Stimulated activated CD4-positive, alpha-beta T cell treated with anti-CD3 and anti-CD28 coated beads, Interleukin-1b, Interleukin-23, amount 100 ng/mL, for 4 hours (primary cell): ENCODE measurements around the gene AKAP8L.

Experiments
- DNase-seq, 2 donors: peaks; one replicate each; pipeline ENCODE4 v3.0.0-alpha.2; 2020; ENCODE audit warnings: low read depth in 2 of 2

AKAP8L gene

GRCh38 chr19:15449620-15450527, 31.1 kb upstream of the AKAP8L start, which contains the start of gene WIZ:
TSS of gene WIZ (minus strand) at chr19:15449956. CDS start at chr19:15448307, 1,649 bp downstream.
- DNase-seq: peak; percentile 72 to 87

- no peak for DNase-seq
Observed at GRCh38 chr19:15448778-15449619, 30.2 kb upstream of the AKAP8L start.

DNA sequence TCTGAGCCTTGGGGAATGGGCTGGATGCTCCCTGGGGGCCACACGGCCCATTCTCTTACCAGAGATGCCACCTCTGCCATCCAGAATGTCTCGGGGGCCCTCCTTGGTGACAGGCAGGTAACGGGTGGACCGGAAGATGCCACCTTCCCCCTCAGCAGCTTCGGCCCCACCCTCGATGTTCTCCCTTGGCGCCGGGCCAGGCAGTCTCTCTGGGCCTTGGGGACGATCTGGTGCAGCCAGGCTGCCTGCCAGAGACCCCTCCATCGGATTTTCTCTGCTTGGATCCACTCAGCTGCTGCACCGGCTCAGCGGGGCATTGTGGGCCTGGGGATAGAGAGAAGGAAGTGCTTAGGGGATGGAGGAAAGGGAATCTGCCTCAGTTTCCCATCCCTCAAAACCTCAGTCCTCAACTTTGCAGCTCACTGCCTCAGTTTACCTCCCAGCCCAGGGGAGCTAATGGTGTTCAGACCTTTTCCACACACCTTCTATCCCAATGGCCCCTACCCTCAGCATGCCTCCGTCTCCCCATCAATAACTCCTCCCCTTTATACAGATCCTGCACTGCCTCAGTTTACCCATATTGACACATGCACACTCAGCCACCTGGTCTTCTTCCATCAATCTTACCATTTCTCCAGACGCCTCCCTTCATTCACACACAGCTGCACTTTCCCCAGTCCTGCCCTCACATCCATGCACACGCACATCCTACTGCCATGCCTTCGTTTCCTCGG, 29.4 kb upstream of the AKAP8L start:
- no peak for DNase-seq

- no peak for DNase-seq
Observed at GRCh38 chr19:15447057-15447456, 28.3 kb upstream of the AKAP8L start.

- no peak for DNase-seq
Observed at GRCh38 chr19:15445807-15446376, 27.1 kb upstream of the AKAP8L start.

DNA sequence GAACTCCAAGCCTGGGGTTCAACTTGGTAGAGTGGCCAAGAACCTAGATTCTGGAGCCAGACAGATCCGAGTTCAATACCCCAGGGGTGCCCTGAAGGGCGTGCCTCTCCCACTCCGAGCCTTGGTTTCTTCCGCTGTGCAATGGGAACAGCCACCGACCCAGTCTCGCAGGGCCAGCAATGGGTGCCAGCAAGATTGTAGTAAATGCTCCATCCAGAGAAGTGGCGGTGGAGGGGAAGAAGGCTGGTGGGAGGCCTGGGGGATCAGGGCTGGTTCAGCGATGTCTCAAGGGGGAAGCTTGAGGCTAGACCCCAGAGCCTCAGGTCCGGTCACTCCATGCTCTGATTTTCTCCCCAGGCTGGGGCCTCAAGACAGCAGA, 26.4 kb upstream of the AKAP8L start:
- DNase-seq: no peak

DNA sequence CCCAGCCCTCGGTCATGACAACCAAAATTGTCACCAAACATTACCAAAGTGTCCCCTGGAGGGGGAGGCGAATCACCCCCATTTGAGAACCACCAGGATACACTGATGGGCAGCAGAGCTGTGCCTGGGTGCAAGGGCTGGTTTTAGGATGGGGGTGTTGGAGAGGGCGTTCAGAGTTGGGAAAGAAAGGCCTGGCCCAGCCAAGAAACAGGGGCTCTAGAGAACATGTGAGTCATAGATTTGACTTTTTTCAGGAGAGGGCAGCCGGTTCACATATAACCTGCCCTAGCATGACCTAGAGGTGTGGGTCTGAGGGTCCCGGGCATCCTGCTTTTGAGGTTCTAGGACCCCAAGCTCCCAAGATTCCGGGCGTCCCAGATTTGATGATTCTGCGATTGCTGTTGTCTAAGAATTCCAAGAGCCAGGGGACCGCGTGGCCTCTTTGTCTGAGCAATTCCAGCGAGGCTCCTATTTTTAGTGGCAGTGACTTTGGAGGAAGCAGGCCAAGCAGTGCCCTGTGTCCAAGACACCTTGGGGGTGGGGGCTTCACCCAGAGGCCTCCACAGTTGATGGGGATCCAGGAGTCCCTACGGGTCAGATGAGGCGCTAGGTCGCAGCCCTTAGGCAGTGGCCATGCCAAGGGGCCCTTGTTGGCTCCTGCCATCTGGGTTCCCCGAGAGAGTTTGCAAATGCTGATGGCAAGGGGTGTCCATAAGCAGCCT, 25.9 kb upstream of the AKAP8L start:
- no peak for DNase-seq

DNA sequence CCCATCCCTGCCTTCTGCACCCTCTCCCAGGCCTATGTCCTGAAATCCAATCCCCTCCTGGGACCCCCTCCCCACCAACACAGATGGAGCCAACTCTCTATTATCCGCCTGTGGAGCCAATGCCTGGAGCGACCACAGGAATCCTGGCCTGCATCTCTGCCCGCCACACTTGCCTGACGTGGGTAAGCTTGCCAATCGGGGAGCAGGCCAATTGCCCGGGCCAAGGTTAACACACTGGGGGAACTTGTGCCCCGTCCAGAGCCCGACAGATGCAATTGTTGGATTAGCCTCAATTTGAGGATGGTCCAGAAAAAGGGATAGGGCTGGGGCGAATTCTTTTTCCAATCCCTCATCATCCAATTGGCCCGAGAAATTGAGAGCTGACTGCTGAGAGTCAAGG, 25.1 kb upstream of the AKAP8L start:
- no peak for DNase-seq

DNA sequence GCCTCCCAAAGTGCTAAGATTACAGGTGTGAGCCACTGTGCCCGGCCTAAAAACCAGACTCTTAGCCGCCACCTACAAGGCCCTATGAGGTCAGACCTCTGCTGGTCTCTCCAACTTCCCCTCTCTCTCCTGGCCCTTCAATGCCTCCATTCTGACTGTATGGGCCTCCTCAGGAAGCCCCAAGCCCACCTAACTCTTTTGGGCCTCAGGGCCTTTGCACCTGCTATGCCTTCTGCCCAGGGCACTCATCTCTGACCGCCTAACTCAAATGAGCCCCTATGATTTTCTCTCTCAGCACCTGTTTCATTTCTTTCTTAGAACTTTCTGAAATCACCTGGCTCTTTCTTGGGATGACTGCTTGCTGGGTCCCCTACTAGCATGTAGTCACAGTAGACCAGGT, 24.5 kb upstream of the AKAP8L start:
- no peak for DNase-seq

DNA sequence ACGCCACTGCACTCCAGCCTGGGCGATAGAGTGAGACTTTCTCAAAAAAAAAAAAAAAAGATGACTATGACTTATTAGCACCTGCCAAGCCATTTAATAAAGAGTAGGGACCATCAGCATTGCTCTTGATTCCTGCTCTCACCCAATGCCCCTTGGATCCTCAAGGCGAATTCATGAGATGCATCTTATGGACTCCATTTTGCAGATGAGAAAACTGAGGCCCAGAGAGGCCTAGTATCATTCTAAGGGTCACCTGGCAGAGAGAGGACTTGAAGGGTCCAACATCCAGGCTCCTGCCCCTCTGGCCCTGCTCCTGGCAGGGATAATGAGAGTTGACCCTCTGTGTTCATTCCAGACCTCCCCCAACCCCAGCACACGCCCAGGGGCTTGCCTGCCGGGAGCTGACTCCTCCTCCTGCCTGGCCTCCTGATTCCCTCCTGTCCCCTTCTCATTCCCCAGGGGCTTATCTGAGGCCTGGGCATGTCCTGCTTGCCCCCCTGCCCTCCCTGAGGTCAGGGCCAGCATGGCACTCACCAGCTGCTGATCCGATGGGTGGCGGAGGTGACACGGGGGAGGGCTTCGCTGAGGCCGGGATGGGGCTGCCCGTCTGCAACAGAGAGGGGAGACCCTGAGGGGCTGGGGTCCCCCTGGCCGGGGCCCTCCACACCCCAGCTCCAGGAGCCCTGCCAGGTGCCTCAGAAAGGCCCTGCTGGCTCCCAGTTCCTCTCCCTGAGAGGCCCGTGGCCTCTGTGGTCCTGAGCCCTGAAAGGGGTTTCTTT, 23.5 kb upstream of the AKAP8L start:
- no peak for DNase-seq

DNA sequence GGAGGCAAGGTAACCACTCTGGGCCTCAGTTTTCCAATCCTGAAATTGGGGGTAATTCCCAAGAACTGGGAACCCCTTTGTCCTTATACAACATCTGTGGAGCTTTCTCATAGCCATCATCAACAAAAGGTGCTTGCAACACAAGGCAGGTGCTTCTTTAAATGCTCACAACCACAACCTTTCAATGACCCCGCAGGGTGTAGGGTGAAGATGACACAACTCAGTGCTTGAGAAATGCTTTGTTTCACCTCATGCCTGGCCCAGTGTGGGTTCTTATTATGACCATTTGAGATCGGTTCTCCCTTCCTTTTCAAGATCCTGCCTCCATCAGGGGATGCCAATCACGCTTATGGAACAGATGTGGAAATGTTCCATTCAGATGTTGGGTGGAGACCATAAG, 22.5 kb upstream of the AKAP8L start:
- no peak for DNase-seq

DNA sequence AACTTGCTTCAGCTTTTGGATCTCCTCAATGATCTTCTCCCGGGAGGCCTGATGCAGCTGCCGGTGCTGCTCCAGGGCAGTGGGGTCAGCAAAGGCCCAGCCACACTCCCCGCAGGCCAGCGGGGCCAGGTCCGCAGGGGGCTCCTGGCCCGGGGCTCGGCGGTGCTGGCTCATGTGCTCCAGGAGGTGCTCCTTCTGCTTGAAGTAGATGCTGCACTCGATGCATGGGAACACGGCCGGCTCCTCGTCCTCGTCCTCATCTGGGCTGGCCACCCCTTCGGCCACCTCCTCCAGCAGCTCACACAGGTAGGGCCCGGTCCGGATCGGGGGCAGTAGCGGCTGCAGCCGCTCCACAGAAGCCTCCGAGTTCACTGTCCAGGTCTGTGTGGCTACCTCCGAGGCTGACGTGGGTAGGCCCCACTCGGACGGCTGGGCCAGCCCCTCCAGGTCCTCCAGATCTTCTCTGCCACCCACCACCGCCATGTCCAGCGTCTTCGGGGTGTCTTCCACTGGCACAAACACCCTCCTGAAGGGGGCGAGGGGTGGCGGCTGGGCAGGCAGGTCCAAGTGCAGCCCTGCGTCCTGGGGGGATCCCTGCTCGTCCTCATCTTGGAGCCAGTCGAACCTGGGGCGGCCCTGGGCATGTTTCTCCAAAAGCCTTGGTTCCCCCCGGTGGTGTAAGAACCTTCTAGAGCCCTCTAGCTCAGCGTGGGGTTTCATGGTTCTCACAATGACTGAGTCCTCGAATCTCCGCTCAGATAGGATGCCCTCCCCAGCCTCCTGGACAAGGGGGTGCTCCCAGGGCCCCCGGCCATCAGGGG, 21.2 kb upstream of the AKAP8L start:
- DNase-seq: no peak

- no peak for DNase-seq
Observed at GRCh38 chr19:15439078-15439799, 20.5 kb upstream of the AKAP8L start.

GRCh38 chr19:15438577-15438976, 19.8 kb upstream of the AKAP8L start:
- no peak for DNase-seq

GRCh38 chr19:15438124-15438496, 19.3 kb upstream of the AKAP8L start:
- no peak for DNase-seq

- no peak for DNase-seq
Observed at GRCh38 chr19:15437355-15438123, 18.8 kb upstream of the AKAP8L start.

- no peak for DNase-seq
Observed at GRCh38 chr19:15436826-15437110, 18.0 kb upstream of the AKAP8L start.
